Pancreas (tissue), 10 donors: Measurements from ENCODE around the gene DHRS4L2. TPM values are rescaled to one million over a fixed set of nuclear protein-coding genes. Genes with fewer than 3 reads are reported as not detected.
"Not testable (repeated sequence)": the region's sequence is repeated elsewhere in the genome, so short reads cannot be mapped to it uniquely, and the experiment has no call there.

ENCODE experiments used
- ATAC-seq, 4 donors: fragments of 200-7000 bp; cut with Tn5 transposase; one replicate each; pipeline versions ENCODE4 v1.8.0 to v1.9.1; 2020; ENCODE audit warnings: mild to moderate bottlenecking in 4 of 4, moderate library complexity in 4 of 4
- DNase-seq, 6 donors: peaks; one replicate each; pipeline ENCODE4 v3.0.0-alpha.2; 2020
- FAIRE-seq: peaks from 2 replicates; lab custom pipeline; 2012; peaks lifted over from hg19 to GRCh38; lab: Jason Lieb, UNC
- H3K27ac ChIP-seq, 4 donors: fragments of 200-600 bp; sonication (generic); 1 replicate in 3 of 4; 2 replicates in 1 of 4; pipeline versions ENCODE4 v1.5.0 to v1.8.0; 2020
- H3K27me3 ChIP-seq, 4 donors: fragments of 200-600 bp; one replicate each; pipeline ENCODE4 v1.8.0; 2021
- H3K36me3 ChIP-seq, 3 donors: fragments of 200-600 bp; sonication (generic) in 1 of 3; one replicate each; pipeline versions ENCODE4 v1.5.0 to v1.8.0; 2020 to 2021
- H3K4me1 ChIP-seq, 3 donors: fragments of 200-600 bp; one replicate each; pipeline ENCODE4 v1.8.0; 2021
- H3K4me3 ChIP-seq, 4 donors: fragments of 200-600 bp; sonication (generic) in 2 of 4; one replicate each; pipeline versions ENCODE4 v1.5.0 to v1.8.0; 2020 to 2021
- H3K9me3 ChIP-seq, 4 donors: fragments of 200-600 bp; one replicate each; pipeline ENCODE4 v1.8.0; 2021
- CTCF ChIP-seq, 4 donors: fragments of 200-600 bp; sonication (generic) in 3 of 4; IDR thresholded peaks; one replicate each; pipeline versions ENCODE4 v1.5.0 to v1.8.0; 2021; ENCODE audit warnings: antibody characterized with exemption in 4 of 4
- WGBS, 2 donors: extraction: QIAGEN DNeasy Blood & Tissue Kit; methylation state at CpG; one replicate each; pipeline ENCODE4 v1.1.7; 2013; 5-methylcytosine and 5-hydroxymethylcytosine counted together
- intact Hi-C, 3 donors: fragments of 100-400 bp; cut with DNase I; formaldehyde crosslinking; loops; one replicate each; pipeline versions ENCODE4 v1.11.1 to v1.14.2; 2022
- polyA plus RNA-seq, 2 donors: library from polyadenylated mRNA; stranded (reverse); fragments of 200-250 nt; gene quantifications; one replicate each; pipeline ENCODE4 v1.2.3, GENCODE V29; 2013
- total RNA-seq, 6 donors: library from RNA; stranded (reverse); fragmentation: NEBNext Ultra II Directional in 4 of 6; extraction: Animal tissue kit (Norgen Biotek cat#: 25700) in 4 of 6; gene quantifications; one replicate each; pipeline versions ENCODE4 v1.2.1 to v1.2.4, GENCODE V29; 2021 to 2023
- donor health status: healthy with polysubstance abuse.
- donor health status: DM: no; HTN: no; CAD: no; lungs with moderate emphysema.
- donor health status: DM: no; HTN: no; CAD: no.
- donor health status: control.
- donor health status: control.
- donor health status: Bipolar disorder and iron deficiency.
- donor health status: DM: yes; HTN: yes; CAD: no.
- donor health status: DM: no; HTN: no; CAD: no.
- donor health status: DM: no; HTN: no; CAD: no.
- donor health status: DM: yes; HTN: yes; CAD: no.

Gene DHRS4L2
- total and polyA plus RNA-seq, 8 donors, result 10.3 to 35.0 (median 12.5) TPM

- H3K36me3 ChIP-seq, result no peaks in the 10 kb centered on the region
- H3K27ac ChIP-seq, result no peak overlapping the region
- no peak for DNase-seq
- intact Hi-C loops, result no loop called here
- ATAC-seq, result no peak
- H3K9me3 ChIP-seq, result no peaks in the 10 kb centered on the region
- no peak for FAIRE-seq
- no peak overlapping the region for H3K4me3 ChIP-seq
- TF ChIP-seq CTCF (IDR thresholded peaks at IDR 0.05), result no peak
- no peaks in the 10 kb centered on the region for H3K27me3 ChIP-seq
- peaks cover 0 to 9% (median 5%) of the 10 kb centered on the region in 3 donors for H3K4me1 ChIP-seq
- WGBS, 2 donors, result 78 to 80% methylated on average over 2 of the region's 2 CpGs
Observed at GRCh38 chr14:24038686-24039085, 50.0 kb downstream of the DHRS4L2 start.

- FAIRE-seq (no peak), ATAC-seq (no peak), DNase-seq (no peak)
- WGBS, 2 donors, result 14 to 25% methylated on average over 2 of the region's 2 CpGs
- Histone ChIP-seq H3K4me1 (peaks cover 0 to 9% (median 5%) of the 10 kb centered on the region in 3 donors), H3K36me3 (no peaks in the 10 kb centered on the region), H3K4me3 (no peak overlapping the region), H3K27ac (no peak overlapping the region), H3K27me3 (no peaks in the 10 kb centered on the region), H3K9me3 (no peaks in the 10 kb centered on the region)
- intact Hi-C loops, result no loop called here
- no peak for TF ChIP-seq CTCF (IDR thresholded peaks at IDR 0.05)
Observed at GRCh38 chr14:24040692-24041091, 52.0 kb downstream of the DHRS4L2 start.

GRCh38 chr14:24042746-24043145 lies 54.0 kb downstream of the DHRS4L2 start:
- peak overlapping the region in 2 of 4 donors; percentile 8 to 15 for H3K4me3 ChIP-seq
- ATAC-seq (peak; percentile 78 to 93 (median 88)), DNase-seq (peak in 4 of 6 donors; percentile 51 to 69 (median 58)), FAIRE-seq (no peak)
- WGBS, 2 donors, result 11 to 15% methylated on average over 5 of the region's 5 CpGs
- H3K36me3 ChIP-seq, result no peaks in the 10 kb centered on the region
- H3K9me3 ChIP-seq, result no peaks in the 10 kb centered on the region
- H3K27me3 ChIP-seq, result no peaks in the 10 kb centered on the region
- H3K27ac ChIP-seq, result peak overlapping the region in 3 of 4 donors; percentile 17 to 33 (median 27)
- intact Hi-C loops, result no loop called here
- no peak for TF ChIP-seq CTCF (IDR thresholded peaks at IDR 0.05)
- H3K4me1 ChIP-seq, result peaks cover 0 to 5% (median 0%) of the 10 kb centered on the region in 3 donors

- H3K9me3 ChIP-seq, DNase-seq, FAIRE-seq, intact Hi-C loops, ATAC-seq, H3K36me3 ChIP-seq, H3K27ac ChIP-seq, H3K4me3 ChIP-seq, H3K4me1 ChIP-seq, H3K27me3 ChIP-seq: not testable (repeated sequence)
- WGBS, 2 donors, result 79 to 86% methylated on average over 2 of the region's 2 CpGs
Observed at GRCh38 chr14:24049002-24049401, 60.3 kb downstream of the DHRS4L2 start.

GRCh38 chr14:24050753-24051152 lies 62.0 kb downstream of the DHRS4L2 start:
- DNase-seq, H3K4me3 ChIP-seq, FAIRE-seq, intact Hi-C loops, H3K27ac ChIP-seq, H3K4me1 ChIP-seq, ATAC-seq, H3K36me3 ChIP-seq, H3K9me3 ChIP-seq, H3K27me3 ChIP-seq: not testable (repeated sequence)
- 66% methylated on average over 8 of the region's 8 CpGs for WGBS, 2 donors

- FAIRE-seq (no peak), DNase-seq (no peak), ATAC-seq (peak; percentile 16 to 43 (median 29))
- peak overlapping the region; percentile 49 to 70 (median 55) for H3K4me3 ChIP-seq
- WGBS, 2 donors, result 21 to 24% methylated on average over 19 to 20 of the region's 20 CpGs
- H3K27ac ChIP-seq, result peak overlapping the region; percentile 38 to 68 (median 46)
- intact Hi-C loops, result no loop called here
- no peaks in the 10 kb centered on the region for H3K9me3 ChIP-seq
- no peaks in the 10 kb centered on the region for H3K36me3 ChIP-seq
- no peak for TF ChIP-seq CTCF (IDR thresholded peaks at IDR 0.05)
- H3K27me3 ChIP-seq, result no peaks in the 10 kb centered on the region
- peaks cover 0 to 6% (median 0%) of the 10 kb centered on the region in 3 donors for H3K4me1 ChIP-seq
Observed at GRCh38 chr14:24051176-24051788, 62.6 kb downstream of the DHRS4L2 start.
